Left lobe of liver (tissue), 2 donors: Measurements from ENCODE around the gene ACSM2B. TPM values are rescaled to one million over a fixed set of nuclear protein-coding genes. Genes with fewer than 3 reads are reported as not detected.
"Not testable (repeated sequence)": the region's sequence is repeated elsewhere in the genome, so short reads cannot be mapped to it uniquely, and the experiment has no call there.

Experiments used
- ATAC-seq: fragments of 200-7000 bp; cut with Tn5 transposase; one replicate; pipeline ENCODE4 v1.9.1; 2020; ENCODE audit warnings: mild to moderate bottlenecking, moderate library complexity
- DNase-seq: peaks from one replicate; pipeline ENCODE4 v3.0.0-alpha.2; 2020; ENCODE audit warnings: low spot score
- total RNA-seq: library from RNA; stranded (reverse); gene quantifications from one replicate; pipeline ENCODE4 v1.2.1, GENCODE V29; 2021
- donor health status: DM: no; HTN: no; CAD: no; lungs with moderate emphysema.
- donor health status: DM: no; HTN: yes; CAD: no.

The ACSM2B gene, protein sequence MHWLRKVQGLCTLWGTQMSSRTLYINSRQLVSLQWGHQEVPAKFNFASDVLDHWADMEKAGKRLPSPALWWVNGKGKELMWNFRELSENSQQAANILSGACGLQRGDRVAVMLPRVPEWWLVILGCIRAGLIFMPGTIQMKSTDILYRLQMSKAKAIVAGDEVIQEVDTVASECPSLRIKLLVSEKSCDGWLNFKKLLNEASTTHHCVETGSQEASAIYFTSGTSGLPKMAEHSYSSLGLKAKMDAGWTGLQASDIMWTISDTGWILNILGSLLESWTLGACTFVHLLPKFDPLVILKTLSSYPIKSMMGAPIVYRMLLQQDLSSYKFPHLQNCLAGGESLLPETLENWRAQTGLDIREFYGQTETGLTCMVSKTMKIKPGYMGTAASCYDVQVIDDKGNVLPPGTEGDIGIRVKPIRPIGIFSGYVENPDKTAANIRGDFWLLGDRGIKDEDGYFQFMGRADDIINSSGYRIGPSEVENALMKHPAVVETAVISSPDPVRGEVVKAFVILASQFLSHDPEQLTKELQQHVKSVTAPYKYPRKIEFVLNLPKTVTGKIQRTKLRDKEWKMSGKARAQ
- total RNA-seq, result 535 TPM

DNA sequence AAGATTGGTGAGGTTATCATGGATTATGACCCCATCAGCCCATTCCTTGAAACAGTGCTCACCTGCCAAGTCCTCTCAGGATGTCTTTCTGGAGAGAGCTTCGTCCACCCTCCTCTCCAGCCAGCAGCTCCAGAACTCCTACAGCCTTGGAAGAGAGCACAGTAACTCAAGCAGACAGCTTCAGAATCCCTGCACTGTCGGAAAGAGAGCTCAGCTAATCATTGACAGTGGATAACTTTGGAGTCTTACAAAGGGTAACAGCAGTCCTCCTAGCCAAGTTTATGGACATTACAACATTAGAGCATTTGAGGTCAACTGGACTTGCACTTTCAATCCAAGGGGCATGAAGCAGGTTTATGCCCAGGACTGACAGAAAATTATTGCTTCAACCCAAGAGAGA, at the start of gene ACSM2B:
Gene ACSM2B (minus strand): TSS at position 223 of the 400 bp plus-strand sequence. CDS start 11,522 bp downstream, outside the sequence.
- peak; percentile 55 for DNase-seq

DNA sequence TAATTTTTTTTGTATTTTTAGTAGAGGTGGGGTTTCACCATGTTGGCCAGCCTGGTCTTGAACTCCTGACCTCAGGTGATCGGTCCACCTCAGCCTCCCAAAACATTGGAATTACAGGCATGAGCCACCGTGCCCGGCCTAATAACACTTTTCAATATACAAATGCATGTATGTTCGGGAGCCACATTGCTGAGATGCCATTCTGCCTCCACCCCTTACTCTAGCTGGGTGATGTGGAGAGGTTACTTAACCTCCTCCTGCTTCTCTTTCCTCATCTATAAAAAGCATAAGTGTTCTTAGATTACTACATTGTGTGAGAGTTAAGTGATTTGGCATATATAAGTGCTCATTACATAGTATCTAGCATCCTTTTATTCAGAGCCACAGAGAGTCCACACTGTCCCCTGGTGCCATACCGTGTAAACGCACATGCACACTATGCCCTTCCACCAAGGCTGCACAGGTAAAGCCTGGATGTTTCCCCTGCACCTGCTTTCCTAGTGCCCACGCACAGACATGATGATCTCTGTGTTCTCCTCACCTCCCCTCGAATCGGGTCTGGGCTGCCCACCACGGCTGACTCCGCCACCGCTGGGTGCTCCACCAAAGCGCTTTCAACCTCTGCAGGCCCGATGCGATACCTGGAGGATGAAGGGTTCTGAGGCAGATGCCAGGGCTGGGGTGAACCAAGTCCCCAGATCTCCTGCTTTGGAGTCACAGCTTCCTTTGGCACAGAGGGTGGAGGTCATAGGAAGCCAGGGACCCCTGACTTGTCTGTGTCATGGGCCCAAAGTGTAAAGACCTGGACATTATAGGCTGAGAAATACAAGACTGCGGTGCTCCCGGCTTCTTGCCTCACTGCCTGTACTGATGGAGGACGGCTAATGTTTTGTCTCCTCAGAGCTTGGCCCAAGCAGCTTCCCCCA, 49.0 kb upstream of the ACSM2B start:
- ATAC-seq (no peak), DNase-seq (no peak)

More for the DNA sequence above, at the start of gene ACSM2B:
- ATAC-seq, result peak; percentile 65

DNA sequence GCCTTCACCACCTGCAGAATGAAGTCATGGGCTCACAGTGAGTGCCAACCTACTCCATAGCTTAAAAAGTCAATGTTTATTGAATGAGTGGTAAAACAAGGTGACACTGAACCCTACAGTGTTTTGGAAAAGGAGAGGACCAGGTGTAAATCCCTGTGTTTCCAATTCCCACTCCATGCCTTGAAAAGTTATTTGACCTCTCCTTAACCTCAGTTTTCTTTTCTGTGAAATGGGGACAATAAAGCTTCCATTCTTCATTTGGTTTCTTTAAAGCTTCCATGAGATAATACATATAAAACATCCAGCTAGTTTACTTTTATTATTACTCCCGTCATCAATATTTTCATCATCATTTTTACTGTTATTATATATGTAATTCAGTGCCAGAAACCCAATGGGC, 48.0 kb upstream of the ACSM2B start:
- no peak for DNase-seq
- ATAC-seq, result no peak

DNA sequence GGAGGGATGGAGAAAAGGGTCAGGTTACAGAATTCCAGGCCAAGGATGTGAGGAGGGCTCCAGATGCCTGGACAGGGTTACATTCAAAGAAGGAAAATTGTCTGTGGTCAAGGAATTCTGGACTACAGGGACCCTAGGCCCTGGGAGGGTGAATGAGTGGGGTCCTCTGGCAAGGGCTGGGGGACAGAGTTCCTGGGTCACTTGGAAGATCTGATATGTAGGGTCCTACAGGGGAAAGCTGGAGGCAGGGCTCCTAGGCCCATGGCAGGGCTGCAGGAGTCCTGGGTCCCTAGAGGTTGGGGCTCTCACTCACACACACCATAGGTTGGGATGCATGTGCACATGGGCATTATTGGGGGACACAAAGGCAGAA, 46.3 kb upstream of the ACSM2B start:
- ATAC-seq (peak; percentile 5), DNase-seq (no peak)

DNA sequence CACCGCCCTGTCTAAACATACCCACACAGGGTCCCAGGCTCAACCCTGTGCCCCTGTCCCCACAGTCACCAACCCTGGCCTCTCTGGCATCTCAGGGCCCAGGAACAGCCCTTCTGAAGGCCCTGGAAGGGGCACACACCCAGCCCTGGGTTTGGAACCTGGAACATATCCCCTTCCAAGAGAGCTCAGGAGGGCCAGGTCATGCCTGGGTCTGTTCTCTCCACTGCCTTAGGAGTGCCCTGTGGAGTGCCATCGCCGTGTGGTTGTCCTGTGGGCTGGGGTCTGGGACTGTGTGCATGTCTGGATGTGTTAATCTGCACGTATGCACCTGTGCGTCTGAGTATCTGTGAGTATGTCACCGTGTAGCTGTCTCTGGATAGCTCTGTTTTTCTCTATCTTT, 45.2 kb upstream of the ACSM2B start:
- ATAC-seq, result peak; percentile 24

DNA sequence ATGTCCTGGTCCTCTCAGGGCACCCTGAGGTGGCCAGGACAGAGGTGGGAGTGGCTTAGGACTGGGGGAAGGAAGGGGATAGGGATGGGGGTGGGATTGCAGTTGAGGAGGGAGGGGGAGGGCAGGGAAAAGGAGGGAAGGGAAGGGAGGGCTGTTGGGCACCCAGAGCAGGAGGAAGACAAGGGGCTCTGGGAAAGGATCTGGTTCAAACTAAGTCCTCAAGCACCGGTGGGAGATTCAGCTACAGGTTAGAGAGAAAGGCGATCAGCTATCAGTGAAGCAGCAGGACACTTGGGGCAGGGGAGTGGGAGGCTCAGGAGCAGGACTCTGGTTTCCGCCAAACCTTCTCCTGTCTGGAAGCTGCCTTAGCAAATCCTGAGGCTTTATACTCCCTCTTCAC, 44.6 kb upstream of the ACSM2B start:
- DNase-seq (no peak), ATAC-seq (no peak)

More for the DNA sequence above, 45.2 kb upstream of the ACSM2B start:
- no peak for DNase-seq

DNA sequence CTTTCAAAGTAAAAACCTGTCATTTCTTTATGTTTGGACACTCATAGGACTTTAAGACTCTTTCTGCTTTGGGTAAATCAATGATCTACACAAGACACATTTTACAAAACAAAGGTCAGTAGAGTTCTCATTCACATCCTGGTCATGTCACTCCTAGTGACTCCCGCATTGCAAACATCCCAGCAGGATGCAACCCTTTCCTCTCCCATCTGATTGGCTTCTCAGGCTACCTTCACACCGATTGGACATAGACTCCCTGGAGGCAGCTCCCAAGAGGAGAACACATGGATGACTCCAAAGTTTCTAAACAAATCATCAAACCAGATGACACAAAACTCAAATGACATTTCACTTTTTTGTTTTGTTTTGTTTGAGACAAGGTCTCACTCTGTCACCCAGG, 43.8 kb upstream of the ACSM2B start:
- no peak for ATAC-seq

DNA sequence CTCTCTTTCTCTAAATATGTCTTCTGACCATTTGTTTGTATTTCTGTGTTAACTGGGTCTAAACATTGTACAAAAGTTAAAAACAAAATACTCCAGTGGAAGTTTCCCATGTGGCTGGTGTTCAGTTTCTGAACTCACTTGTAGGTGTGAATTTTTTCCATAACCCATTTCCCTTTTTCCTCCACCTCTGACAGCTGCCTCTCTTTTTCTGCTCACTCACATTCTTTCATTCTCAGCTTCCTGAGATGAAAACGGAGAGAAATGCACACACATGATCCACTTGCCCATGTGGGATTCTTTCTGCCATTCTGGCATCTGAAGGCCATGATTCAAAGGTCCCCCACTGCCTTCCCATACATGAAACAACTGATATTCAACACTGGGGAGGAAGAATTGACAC, 41.1 kb upstream of the ACSM2B start:
- ATAC-seq (no peak), DNase-seq (no peak)

More for the DNA sequence above, 43.8 kb upstream of the ACSM2B start:
- DNase-seq, result no peak

DNA sequence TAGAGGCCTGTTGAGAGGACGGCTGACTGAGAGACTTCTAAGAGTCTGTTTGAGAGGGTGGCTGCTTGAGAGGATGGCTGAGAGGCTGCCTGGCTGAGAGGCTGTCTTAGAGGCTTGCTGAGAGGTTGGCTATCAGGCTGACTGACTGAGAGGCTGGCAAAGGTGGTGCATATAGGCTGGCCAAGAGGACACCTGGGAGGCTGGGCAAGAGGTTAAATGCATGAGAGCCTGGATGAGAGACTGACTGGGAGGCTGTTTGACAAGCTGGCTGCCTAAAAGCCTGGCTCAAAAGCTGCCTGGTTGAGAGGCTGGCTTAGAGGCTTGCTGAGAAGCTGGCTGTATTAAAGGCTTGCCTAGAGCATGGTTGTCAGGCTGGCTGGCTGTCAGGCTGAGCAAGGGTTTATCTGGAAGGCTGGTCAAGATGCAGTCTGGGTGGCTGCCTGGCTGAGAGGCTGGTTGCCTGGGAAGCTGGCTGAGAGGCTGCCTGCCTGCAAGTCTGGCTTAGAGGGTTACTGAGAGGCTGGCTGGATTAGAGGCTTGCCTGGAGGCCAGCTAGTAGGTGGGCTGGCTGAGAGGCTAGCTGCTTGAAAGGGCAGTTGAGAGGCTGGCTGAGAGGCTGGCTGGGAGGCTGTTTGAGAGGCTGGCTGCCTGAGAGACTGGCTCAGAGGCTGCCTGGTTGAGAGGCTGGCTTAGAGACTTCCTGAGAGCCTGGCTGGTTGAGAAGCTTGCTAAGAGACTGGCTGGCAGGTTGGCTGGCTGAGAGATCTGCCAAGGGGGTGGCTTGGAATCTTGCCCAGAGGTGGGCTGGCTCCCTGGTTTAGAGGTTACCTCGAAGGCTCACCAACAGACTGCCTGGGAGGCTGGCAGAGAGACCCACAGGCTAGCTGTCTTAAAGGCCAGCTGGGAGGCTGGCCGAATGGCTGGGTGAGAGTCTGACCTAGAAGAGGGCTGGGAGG, 38.3 kb upstream of the ACSM2B start:
- DNase-seq, result no peak
- ATAC-seq, result peak; percentile 17

DNA sequence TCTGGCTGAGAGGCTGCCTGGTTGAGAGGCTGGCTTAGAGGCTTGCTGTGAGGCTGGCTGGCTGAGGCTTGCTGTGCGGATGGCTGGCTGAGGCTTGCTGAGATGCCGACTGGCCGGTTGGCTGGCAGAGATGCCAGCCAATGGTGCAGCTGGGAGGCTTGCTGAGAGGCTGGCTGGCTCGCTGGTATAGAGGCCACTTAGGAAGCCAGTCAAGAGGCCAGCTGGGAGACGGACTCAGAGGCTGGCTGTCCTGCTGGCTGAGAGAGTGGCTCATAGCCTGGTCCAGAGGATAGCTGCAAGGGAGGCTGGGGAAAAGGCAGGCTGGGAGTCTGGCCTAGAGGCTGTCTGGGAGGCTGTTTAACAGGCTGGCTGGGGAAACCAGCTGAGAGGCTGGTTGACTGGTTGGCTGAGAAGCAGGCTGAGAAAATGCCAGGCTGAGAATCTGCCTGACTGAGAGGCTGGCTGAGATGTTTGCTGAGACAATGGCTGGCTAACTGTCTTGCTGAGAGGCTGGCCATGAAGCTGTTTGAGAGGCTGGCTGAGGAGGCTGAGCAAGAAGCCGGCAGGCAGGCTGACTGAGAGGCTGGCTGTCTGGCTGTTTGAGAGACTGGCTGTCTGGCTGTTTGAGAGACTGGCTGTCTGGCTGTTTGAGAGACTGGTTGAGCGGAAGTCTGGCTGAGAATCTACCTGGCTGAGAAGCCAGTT, 37.5 kb upstream of the ACSM2B start:
- ATAC-seq (no peak), DNase-seq (no peak)

DNA sequence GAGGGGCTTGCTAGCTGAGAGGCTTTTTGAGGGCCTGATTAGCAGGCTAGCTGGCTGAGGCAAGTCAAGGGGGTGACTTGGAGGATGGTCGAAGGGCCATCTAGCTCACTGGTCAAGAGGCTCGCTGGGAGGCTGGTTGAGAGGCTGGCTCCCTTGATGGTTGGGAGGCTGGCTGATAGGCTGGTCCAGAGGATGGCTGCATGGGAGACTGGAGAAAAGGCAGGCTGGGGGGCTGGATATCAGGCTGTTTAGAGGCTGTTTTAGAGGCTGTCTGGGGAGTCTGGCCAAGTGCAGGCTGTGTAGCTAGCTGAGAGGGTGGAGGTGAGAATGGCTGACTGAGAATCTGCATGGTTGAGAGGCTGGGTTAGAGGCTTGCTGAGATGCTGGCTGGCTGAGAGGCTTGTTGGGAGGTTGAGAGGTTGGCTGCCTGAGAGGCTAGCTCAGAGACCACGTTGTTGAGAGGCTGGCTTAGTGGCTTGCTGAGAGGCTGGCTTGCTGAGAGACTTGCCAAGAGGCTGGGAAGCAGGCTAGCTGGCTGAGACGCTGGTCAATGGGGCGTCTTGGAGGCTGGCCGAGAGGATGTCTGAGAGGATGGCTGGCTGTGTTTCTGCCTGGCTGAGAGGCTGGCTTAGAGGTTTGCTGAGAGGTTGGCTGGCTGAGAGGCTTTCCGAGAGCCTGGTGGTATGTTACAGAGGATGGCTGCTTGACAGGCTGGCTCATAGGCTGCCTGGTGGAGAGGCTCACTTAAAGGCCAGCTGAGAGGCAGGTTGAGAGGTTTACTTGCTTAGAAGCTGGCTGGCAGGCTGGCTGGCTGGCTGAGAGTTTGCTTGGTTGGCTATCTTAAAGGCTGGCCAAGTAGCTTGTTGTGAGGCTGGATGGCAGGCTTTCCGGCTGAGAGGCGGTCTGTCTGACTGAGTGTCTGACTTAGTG, 36.6 kb upstream of the ACSM2B start:
- peak; percentile 66 for DNase-seq
- peak; percentile 9 for ATAC-seq

DNA sequence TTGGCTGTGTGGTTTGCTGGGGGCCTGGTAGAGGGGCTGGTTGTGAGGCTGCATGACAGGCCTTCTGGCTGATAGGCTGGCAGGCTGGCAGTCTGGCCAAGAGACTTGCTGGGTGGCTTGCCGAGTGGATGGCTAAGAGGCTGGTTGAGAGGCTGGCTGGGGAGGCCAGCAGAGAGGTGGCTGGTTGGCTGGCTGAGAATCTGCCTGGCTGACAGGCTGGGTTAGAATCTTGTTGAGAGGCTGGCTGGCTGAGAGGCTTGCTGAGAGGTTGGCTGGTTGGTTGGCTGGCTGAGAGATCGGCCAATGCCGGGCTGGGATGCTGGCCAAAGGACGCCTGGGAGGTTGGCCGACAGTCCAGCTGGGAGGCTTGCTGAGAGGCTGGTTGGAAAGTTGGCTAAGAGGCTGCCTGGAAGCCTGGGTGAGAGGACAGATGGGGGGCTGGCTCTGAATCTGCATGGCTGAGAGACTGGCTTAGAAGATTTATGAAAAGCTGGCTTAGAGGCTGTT, 35.9 kb upstream of the ACSM2B start:
- ATAC-seq (peak; percentile 74), DNase-seq (peak; percentile 90)

DNA sequence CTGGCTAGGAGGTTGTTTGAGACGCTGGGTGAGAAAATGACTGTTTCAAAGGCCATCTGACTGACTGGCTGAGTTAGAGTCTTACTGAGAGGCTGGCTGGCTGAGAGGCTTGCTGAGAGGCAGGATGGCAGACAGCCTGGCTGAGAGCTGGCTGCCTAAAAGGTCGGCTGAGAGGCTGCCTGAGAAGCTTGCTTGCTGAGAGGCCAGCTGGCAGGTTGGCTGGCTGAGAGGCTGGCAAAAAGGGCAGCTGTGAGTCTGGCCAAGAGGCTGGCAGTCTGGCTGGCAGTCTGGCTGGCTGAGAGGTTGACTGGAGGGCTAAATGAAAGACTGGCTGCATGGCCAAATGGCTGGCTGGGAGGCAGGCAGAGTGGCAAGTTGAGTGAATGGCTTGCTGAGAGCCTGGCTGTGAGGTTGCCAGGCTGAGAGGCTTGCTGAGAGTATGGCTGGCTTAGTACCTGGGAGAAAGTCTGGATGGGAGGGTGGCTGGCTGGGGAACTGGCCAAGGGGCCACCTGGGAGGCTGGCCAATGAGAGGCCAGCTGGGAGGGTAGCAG, 35.3 kb upstream of the ACSM2B start:
- ATAC-seq, result peak; percentile 82
- DNase-seq, result peak; percentile 95

DNA sequence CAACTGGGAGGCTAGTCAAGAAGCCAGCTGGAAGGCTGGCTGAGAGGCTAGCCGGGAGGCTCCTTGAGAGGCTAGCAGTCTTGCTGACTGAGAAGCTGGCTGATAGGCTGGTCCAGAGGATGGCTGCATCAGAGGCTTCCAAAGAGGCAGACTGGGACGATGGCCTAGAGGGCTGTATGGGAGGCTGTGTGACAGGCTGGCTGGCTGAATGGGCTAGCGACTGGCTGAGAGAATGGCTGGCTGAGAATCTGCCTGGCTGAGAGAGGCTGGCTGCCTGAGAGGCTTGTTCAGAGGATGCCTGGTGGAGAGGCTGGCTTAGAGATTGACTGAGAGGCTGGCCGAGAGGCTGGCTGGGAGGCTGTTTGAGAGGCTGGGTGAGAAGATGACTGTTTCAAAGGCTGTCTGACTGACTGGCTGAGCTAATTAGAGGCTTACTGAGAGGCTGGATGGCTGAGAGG, 34.8 kb upstream of the ACSM2B start:
- DNase-seq, result no peak
- ATAC-seq, result no peak

DNA sequence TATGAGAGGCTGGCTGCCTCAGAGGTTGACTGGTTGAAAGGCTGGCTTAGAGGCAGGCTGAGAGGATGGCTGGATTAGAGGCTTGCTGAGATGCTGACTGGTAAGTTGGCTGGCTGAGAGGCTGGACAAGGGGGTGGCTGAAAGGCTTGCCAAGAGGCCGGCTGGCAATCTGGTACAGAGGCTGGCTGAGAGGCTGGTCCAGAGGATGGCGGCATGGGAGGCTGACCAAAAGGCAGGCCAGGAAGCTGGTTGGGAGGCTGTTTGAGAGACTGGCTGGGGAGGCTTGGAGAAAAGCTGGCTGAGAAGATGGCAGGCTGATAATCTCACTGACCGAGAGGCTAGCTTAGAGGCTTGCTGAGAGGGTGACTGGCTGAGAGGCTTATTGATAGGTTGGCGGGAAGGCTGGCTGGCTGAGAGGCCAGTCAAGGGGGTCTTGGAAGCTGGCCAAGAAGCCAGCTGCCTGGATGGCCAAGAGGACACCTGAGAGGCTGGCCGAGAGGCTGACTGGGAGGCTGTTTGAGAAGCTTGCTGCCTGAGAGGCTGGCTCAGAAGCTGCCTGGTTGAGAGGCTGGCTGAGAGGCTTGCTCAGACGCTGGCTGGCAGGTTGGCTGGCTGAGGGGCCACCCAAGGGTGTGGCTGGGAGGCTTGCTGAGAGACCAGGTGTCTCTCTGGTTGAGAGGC, 34.2 kb upstream of the ACSM2B start:
- ATAC-seq, result no peak
- no peak for DNase-seq

DNA sequence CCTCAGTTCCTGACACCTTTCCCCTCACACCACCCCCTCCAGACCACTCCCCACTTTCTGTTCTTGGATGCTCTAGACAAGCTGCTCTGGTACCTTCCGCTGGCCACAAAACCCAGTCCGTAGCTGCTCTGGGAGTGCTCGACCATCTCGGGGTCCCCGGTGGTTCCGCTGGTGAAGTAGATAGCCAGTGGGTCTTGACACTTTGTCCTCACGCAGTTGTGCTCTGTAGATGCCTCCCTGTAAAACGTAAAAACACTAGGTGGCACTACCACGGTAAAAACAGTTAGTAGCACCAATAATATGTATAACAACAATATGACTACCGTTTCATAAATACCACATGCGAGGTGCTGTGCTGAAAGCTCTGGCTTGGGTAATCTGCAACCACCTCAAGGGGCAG, 26.0 kb upstream of the ACSM2B start:
- DNase-seq, result not testable (repeated sequence)
- ATAC-seq, result peak; percentile 57

DNA sequence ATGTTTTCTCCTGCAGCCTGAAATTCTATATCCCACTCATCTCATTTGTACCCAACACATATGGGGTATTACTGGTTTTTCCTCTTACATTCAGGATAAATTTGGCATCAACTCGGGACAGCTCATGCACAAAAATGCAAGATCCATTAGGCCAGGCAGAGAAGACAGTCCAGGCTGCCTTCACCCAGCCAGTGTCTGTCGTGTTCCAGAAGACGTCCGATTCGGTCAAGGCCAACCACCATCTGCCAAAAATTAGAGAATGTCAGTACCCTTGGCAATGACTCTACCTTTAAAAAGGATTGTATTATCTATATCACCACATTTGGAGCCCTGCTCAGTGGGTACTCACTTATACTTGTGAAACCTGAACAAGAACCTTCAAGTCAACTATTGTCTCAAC, 23.3 kb upstream of the ACSM2B start:
- DNase-seq, ATAC-seq: not testable (repeated sequence)
